Endothelial cell of umbilical vein (primary cell): Measurements from ENCODE around the gene SMC1B. TPM values are rescaled to one million over a fixed set of nuclear protein-coding genes. Genes with fewer than 3 reads are reported as not detected.
"Not testable (repeated sequence)": the region's sequence is repeated elsewhere in the genome, so short reads cannot be mapped to it uniquely, and the experiment has no call there.

Source experiments
- BruUV-seq: library from RNA; stranded (reverse); fragments of 400-500 nt; replicated peaks from 2 replicates; lab custom pipeline; 2021; lab: Mats Ljungman, UMichigan
- CTCF ChIA-PET: fragments of 300-600, 350-600 bp; sonication (Branson Sonifier 250); formaldehyde crosslinking; loops from one replicate; lab custom pipeline; 2021; ENCODE audit warnings: antibody characterized with exemption, inconsistent platforms; lab: Charles Lee
- POLR2A ChIA-PET: fragments of 300-600, 350-600 bp; sonication (Branson Sonifier 250); formaldehyde crosslinking; loops from one replicate; lab custom pipeline; 2021; ENCODE audit warnings: antibody characterized with exemption, inconsistent platforms; lab: Charles Lee
- DNase-seq: peaks from one replicate; pipeline ENCODE4 v3.0.0-alpha.2; 2011; ENCODE audit warnings: low read depth, low spot score
- FAIRE-seq: peaks from 2 replicates; lab custom pipeline; 2011; peaks lifted over from hg19 to GRCh38; lab: Jason Lieb, UNC
- H2AFZ ChIP-seq: 2 replicates; pipeline ENCODE4 v1.6.0; 2012; ENCODE audit warnings: low read depth, low read length, control low read depth, inconsistent platforms
- H3K27ac ChIP-seq: 2 replicates; pipeline ENCODE4 v1.5.1; 2011; ENCODE audit warnings: low read depth, mild to moderate bottlenecking, control low read depth, low read length, moderate library complexity; ENCODE audit not compliant: insufficient read depth
- H3K27me3 ChIP-seq, 2 experiments: 2 replicates each; pipeline versions ENCODE4 v1.6.0 to v1.6.1; 2011; ENCODE audit warnings: low read length in 2 of 2, mixed read lengths in 1 of 2; ENCODE audit not compliant: control insufficient read depth in 2 of 2, insufficient read depth in 2 of 2
- H3K36me3 ChIP-seq, 2 experiments: 2 replicates in 1 of 2; 3 replicates in 1 of 2; pipeline ENCODE4 v1.5.1; 2011; ENCODE audit warnings: low read length in 2 of 2, mild to moderate bottlenecking in 1 of 2, moderate library complexity in 1 of 2; ENCODE audit not compliant: control insufficient read depth in 2 of 2, insufficient read depth in 2 of 2; ENCODE audit errors: extremely low read depth in 1 of 2
- H3K4me1 ChIP-seq: 3 replicates; pipeline ENCODE4 v1.5.1; 2011; ENCODE audit warnings: mild to moderate bottlenecking, low read length; ENCODE audit not compliant: control insufficient read depth, insufficient read depth; ENCODE audit errors: extremely low read depth
- H3K4me2 ChIP-seq: 2 replicates; pipeline ENCODE4 v1.6.1; 2011; ENCODE audit warnings: low read length, control low read depth, mixed read lengths; ENCODE audit not compliant: insufficient read depth
- H3K4me3 ChIP-seq, 3 experiments: fragments of 200-600 bp in 1 of 3; sonication (generic), shearing (Covaris generic) in 1 of 3; replicated peaks in 1 of 3; 2 replicates each; pipeline ENCODE4 v1.5.1; 2011 to 2016; ENCODE audit warnings: control low read depth in 3 of 3, low read length in 3 of 3, mild to moderate bottlenecking in 2 of 3, inconsistent platforms in 1 of 3, low read depth in 1 of 3, moderate library complexity in 1 of 3; ENCODE audit not compliant: insufficient read depth in 1 of 3
- H3K79me2 ChIP-seq: 2 replicates; pipeline ENCODE4 v1.6.0; 2012; ENCODE audit warnings: low read length, inconsistent platforms; ENCODE audit not compliant: control insufficient read depth, insufficient read depth
- H3K9ac ChIP-seq: replicated peaks from 2 replicates; pipeline ENCODE3; 2011; ENCODE audit warnings: low read length, control low read depth; ENCODE audit not compliant: insufficient read depth; ENCODE audit errors: extremely low read depth
- H3K9me1 ChIP-seq: replicated peaks from 3 replicates; pipeline ENCODE4 v1.6.0; 2011; ENCODE audit warnings: mild to moderate bottlenecking, low read length; ENCODE audit not compliant: control insufficient read depth, insufficient read depth; ENCODE audit errors: extremely low read depth
- H3K9me3 ChIP-seq: replicated peaks from 2 replicates; pipeline ENCODE4 v1.5.1; 2012; ENCODE audit warnings: low read length, inconsistent platforms; ENCODE audit not compliant: control insufficient read depth, insufficient read depth
- H4K20me1 ChIP-seq: replicated peaks from 2 replicates; pipeline ENCODE3; 2011; ENCODE audit warnings: mild to moderate bottlenecking, low read length; ENCODE audit not compliant: control insufficient read depth, insufficient read depth; ENCODE audit errors: extremely low read depth
- EZH2 ChIP-seq: IDR thresholded peaks from 2 replicates; pipeline ENCODE4 v1.6.1; 2012; ENCODE audit warnings: borderline replicate concordance, low read depth, mild to moderate bottlenecking, moderate library complexity, low read length, inconsistent platforms; ENCODE audit not compliant: severe bottlenecking
- FOS ChIP-seq: IDR thresholded peaks from 2 replicates; pipeline ENCODE4 v1.6.1; 2011; ENCODE audit warnings: mild to moderate bottlenecking, low read length, moderate library complexity, borderline replicate concordance; ENCODE audit not compliant: insufficient read depth
- GATA2 ChIP-seq: IDR thresholded peaks from 2 replicates; pipeline ENCODE4 v1.7.0; 2011; ENCODE audit warnings: low read depth, mild to moderate bottlenecking, moderate library complexity, mixed read lengths, low read length; ENCODE audit not compliant: insufficient read length, insufficient read depth
- JUN ChIP-seq: IDR thresholded peaks from 2 replicates; pipeline ENCODE4 v1.6.1; 2011; ENCODE audit warnings: borderline replicate concordance, low read depth; ENCODE audit not compliant: insufficient read length, insufficient read depth
- MYC ChIP-seq: IDR thresholded peaks from one replicate; pipeline ENCODE4 v1.6.1; 2011; ENCODE audit warnings: mild to moderate bottlenecking, low read depth, low read length
- POLR2A ChIP-seq: IDR thresholded peaks from 2 replicates; pipeline ENCODE4 v1.6.1; 2012; ENCODE audit warnings: low read depth, mild to moderate bottlenecking, control low read depth, low read length
- POLR2AphosphoS5 ChIP-seq: IDR thresholded peaks from 2 replicates; pipeline ENCODE4 v1.6.1; 2012; ENCODE audit warnings: low read depth, mild to moderate bottlenecking, control low read depth, low read length, moderate library complexity; ENCODE audit not compliant: insufficient read depth
- dilution Hi-C: fragments of 300-500 bp; cut with MboI; formaldehyde crosslinking; loops from one replicate; pipeline ENCODE4 v1.15.0; 2019; ENCODE audit warnings: low sequenced_read_pairs; ENCODE audit not compliant: extremely low pct_ligation_motif_present
- intact Hi-C: fragments of 100-400 bp; cut with micrococcal nuclease; formaldehyde crosslinking; loops from one replicate; pipeline ENCODE4 v1.10.0; 2022
- polyA plus RNA-seq, 4 experiments: library from polyadenylated mRNA; depleted of rRNA in 3 of 4; stranded (reverse) in 3 of 4; unstranded in 1 of 4; fragments of >200 nt; gene quantifications; 2 replicates each; pipeline versions ENCODE4 v1.2.1 to v1.2.3, GENCODE V29; 2011 to 2012; ENCODE audit warnings: missing spikeins in 1 of 4
- total RNA-seq: library from RNA; stranded (reverse); gene quantifications from 2 replicates; pipeline ENCODE4 v1.2.3, GENCODE V29; 2021
- TF ChIP-seq, protein P1 (sequence below): IDR thresholded peaks from 2 replicates; pipeline ENCODE4 v1.6.1; 2011; ENCODE audit not compliant: insufficient read depth, insufficient read length
- TF ChIP-seq, protein P2 (sequence below), 2 donors: IDR thresholded peaks; 1 replicate in 1 of 2; 2 replicates in 1 of 2; pipeline ENCODE4 v1.5.1; 2011; ENCODE audit warnings: low read length in 2 of 2, mild to moderate bottlenecking in 2 of 2, moderate library complexity in 2 of 2, control low read depth in 1 of 2, inconsistent platforms in 1 of 2, low read depth in 1 of 2; ENCODE audit not compliant: insufficient read depth in 1 of 2; ENCODE audit errors: extremely low read depth in 1 of 2

The SMC1B gene
- total and polyA plus RNA-seq, 2 donors (not counting 3 experiments of a cell fraction or from before 2014, with no cell fraction given) = 0.07 TPM; not detected in 1

DNA sequence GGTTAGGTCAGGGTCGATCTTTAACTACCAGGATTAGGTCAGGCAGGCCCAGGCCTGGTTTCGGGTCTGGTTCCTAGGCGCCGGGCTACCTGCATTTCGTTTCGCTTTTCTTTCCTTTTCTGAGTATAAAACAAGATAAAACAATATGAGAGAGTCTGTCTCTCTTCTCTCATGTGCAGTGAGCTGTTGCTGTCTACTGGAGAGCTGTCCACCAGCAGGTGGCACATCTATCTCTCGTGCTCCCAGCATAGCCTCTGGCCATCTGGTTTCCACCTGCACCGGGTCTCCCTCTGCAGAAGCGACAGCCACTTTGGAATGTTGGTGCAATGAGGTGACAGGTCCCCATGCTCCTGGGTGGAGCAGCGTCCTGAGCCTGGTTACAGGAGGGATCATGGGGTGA is 27.7 kb upstream of the SMC1B start:
- no peaks in the 10 kb centered on the region for H3K79me2 ChIP-seq
- no peak overlapping the region for H3K9ac ChIP-seq
- TF ChIP-seq POLR2A (no peak), FOS (no peak), MYC (no peak), POLR2AphosphoS5 (no peak), GATA2 (no peak), JUN (no peak), EZH2 (no peak)
- TF ChIP-seq, protein P1, sequence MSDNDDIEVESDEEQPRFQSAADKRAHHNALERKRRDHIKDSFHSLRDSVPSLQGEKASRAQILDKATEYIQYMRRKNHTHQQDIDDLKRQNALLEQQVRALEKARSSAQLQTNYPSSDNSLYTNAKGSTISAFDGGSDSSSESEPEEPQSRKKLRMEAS = no peak
- TF ChIP-seq, protein P2, sequence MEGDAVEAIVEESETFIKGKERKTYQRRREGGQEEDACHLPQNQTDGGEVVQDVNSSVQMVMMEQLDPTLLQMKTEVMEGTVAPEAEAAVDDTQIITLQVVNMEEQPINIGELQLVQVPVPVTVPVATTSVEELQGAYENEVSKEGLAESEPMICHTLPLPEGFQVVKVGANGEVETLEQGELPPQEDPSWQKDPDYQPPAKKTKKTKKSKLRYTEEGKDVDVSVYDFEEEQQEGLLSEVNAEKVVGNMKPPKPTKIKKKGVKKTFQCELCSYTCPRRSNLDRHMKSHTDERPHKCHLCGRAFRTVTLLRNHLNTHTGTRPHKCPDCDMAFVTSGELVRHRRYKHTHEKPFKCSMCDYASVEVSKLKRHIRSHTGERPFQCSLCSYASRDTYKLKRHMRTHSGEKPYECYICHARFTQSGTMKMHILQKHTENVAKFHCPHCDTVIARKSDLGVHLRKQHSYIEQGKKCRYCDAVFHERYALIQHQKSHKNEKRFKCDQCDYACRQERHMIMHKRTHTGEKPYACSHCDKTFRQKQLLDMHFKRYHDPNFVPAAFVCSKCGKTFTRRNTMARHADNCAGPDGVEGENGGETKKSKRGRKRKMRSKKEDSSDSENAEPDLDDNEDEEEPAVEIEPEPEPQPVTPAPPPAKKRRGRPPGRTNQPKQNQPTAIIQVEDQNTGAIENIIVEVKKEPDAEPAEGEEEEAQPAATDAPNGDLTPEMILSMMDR (IDR thresholded peaks at IDR 0.05; ENCODE audit: extremely low read depth in 1 of 2, insufficient read depth in 1 of 2, low read depth in 1 of 2, low read length in 2 of 2) = peak; percentile 37 to 64
- H3K4me3 ChIP-seq = no peak overlapping the region
- POLR2A ChIA-PET = no interaction called here
- H3K4me2 ChIP-seq = no peak overlapping the region
- dilution Hi-C loops = no loop called here
- H3K27me3 ChIP-seq = peaks cover 0 to 3% of the 10 kb centered on the region in 2 experiments
- H2AFZ ChIP-seq = no peak overlapping the region
- no peaks in the 10 kb centered on the region for H3K9me3 ChIP-seq
- no TSS peak for BruUV-seq
- CTCF ChIA-PET = interaction anchor here (0.8 to 5.8 kb wide), 9 partner anchors 10 to 195 kb away, joined by 3 to 52 read pairs (median 4); no protein-coding TSS in a partner anchor
- H3K9me1 ChIP-seq = no peaks in the 10 kb centered on the region
- DNase-seq (peak; percentile 21), FAIRE-seq (no peak)
- H4K20me1 ChIP-seq = no peaks in the 10 kb centered on the region
- H3K36me3 ChIP-seq = no peaks in the 10 kb centered on the region
- no peak overlapping the region for H3K27ac ChIP-seq
- intact Hi-C loops = loop anchor here (1.0 kb wide), 1 partner anchor 112 kb away; no protein-coding TSS in a partner anchor
- no peaks in the 10 kb centered on the region for H3K4me1 ChIP-seq

DNA sequence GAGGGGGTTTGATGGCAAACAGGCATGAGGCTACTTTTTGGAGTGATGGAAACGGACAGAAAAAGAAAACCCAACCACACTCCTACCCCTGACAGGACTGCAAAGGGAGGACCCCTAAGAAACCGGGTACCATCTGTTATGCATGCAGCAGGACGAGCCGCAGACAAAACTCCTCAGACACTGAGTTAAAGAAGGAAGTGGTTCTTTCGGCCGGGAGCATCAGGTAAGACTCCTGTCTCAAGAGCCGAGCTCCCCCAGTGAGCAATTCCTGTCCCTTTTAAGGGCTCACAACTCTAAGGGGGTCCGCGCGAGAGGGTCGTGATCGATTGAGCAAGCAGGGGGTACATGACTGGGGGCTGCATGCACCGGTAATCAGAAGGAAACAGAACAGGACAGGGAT is 27.3 kb upstream of the SMC1B start:
- FAIRE-seq, H3K79me2 ChIP-seq, H4K20me1 ChIP-seq, POLR2A ChIA-PET, H3K36me3 ChIP-seq, DNase-seq, H2AFZ ChIP-seq, H3K9me3 ChIP-seq, H3K27me3 ChIP-seq, BruUV-seq, H3K4me1 ChIP-seq, H3K9me1 ChIP-seq, H3K4me3 ChIP-seq, H3K27ac ChIP-seq, dilution Hi-C loops, H3K4me2 ChIP-seq, H3K9ac ChIP-seq: not testable (repeated sequence)
- CTCF ChIA-PET = interaction anchor here (0.6 to 5.8 kb wide), 8 partner anchors 15 to 845 kb away, joined by 3 to 52 read pairs (median 4); no protein-coding TSS in a partner anchor
- intact Hi-C loops = loop anchor here (1.0 kb wide), 1 partner anchor 113 kb away; no protein-coding TSS in a partner anchor
